Keratinocyte (primary cell): Measurements from ENCODE around the gene LTN1. TPM values are rescaled to one million over a fixed set of nuclear protein-coding genes. Genes with fewer than 3 reads are reported as not detected.
"Not testable (repeated sequence)": the region's sequence is repeated elsewhere in the genome, so short reads cannot be mapped to it uniquely, and the experiment has no call there.

ENCODE experiments used
- DNase-seq: peaks from one replicate; pipeline ENCODE4 v3.0.0-alpha.2; 2011; ENCODE audit warnings: low read depth, missing footprints, low spot score
- FAIRE-seq: peaks from 2 replicates; lab custom pipeline; 2011; peaks lifted over from hg19 to GRCh38; lab: Jason Lieb, UNC
- H2AFZ ChIP-seq: 2 replicates; pipeline ENCODE4 v1.6.0; 2012; ENCODE audit warnings: low read length, control low read depth, inconsistent platforms; ENCODE audit not compliant: control insufficient read depth
- H3K27ac ChIP-seq: 2 replicates; pipeline ENCODE4 v1.5.1; 2011; ENCODE audit warnings: low read length; ENCODE audit not compliant: control insufficient read depth, insufficient read depth
- H3K27me3 ChIP-seq: 3 replicates; pipeline ENCODE4 v1.6.0; 2011; ENCODE audit warnings: low read length; ENCODE audit not compliant: control insufficient read depth, insufficient read depth; ENCODE audit errors: extremely low read depth
- H3K36me3 ChIP-seq, 2 experiments: 2 replicates in 1 of 2; 3 replicates in 1 of 2; pipeline ENCODE4 v1.5.1; 2011; ENCODE audit warnings: low read length in 2 of 2, mild to moderate bottlenecking in 1 of 2; ENCODE audit not compliant: control insufficient read depth in 2 of 2, insufficient read depth in 2 of 2; ENCODE audit errors: extremely low read depth in 1 of 2
- H3K4me1 ChIP-seq: 3 replicates; pipeline ENCODE4 v1.5.1; 2011; ENCODE audit warnings: low read length; ENCODE audit not compliant: control insufficient read depth, insufficient read depth; ENCODE audit errors: extremely low read depth
- H3K4me2 ChIP-seq: 3 replicates; pipeline ENCODE4 v1.6.0; 2011; ENCODE audit warnings: low read depth, low read length; ENCODE audit not compliant: control insufficient read depth, insufficient read depth; ENCODE audit errors: extremely low read depth
- H3K4me3 ChIP-seq, 3 experiments: fragments of 200-600 bp in 1 of 3; sonication (generic) in 1 of 3; 2 replicates in 2 of 3; 3 replicates in 1 of 3; pipeline ENCODE4 v1.5.1; 2011 to 2016; ENCODE audit warnings: low read length in 3 of 3, mild to moderate bottlenecking in 3 of 3, control low read depth in 2 of 3, inconsistent platforms in 1 of 3, low read depth in 1 of 3, mixed read lengths in 1 of 3, mixed run types in 1 of 3, moderate library complexity in 1 of 3; ENCODE audit not compliant: control insufficient read depth in 2 of 3, insufficient read depth in 2 of 3; ENCODE audit errors: extremely low read depth in 1 of 3
- H3K79me2 ChIP-seq: 2 replicates; pipeline ENCODE4 v1.6.0; 2012; ENCODE audit warnings: low read length; ENCODE audit not compliant: control insufficient read depth, insufficient read depth
- H3K9ac ChIP-seq: 3 replicates; pipeline ENCODE4 v1.6.0; 2011; ENCODE audit warnings: low read length; ENCODE audit not compliant: control insufficient read depth, insufficient read depth; ENCODE audit errors: extremely low read depth
- H3K9me1 ChIP-seq: 3 replicates; pipeline ENCODE4 v1.6.0; 2011; ENCODE audit warnings: low read length; ENCODE audit not compliant: control insufficient read depth, insufficient read depth; ENCODE audit errors: extremely low read depth
- H3K9me3 ChIP-seq: 2 replicates; pipeline ENCODE4 v1.5.1; 2012; ENCODE audit warnings: low read depth, low read length; ENCODE audit not compliant: control insufficient read depth
- H4K20me1 ChIP-seq: 3 replicates; pipeline ENCODE4 v1.6.0; 2011; ENCODE audit warnings: low read length; ENCODE audit not compliant: control insufficient read depth, insufficient read depth; ENCODE audit errors: extremely low read depth
- CTCF ChIP-seq, 3 experiments: IDR thresholded peaks in 1 of 3; conservative IDR thresholded peaks in 1 of 3; optimal IDR thresholded peaks in 1 of 3; 2 replicates in 2 of 3; 3 replicates in 1 of 3; pipeline versions ENCODE3 to v1.5.1; 2011; ENCODE audit warnings: low read length in 3 of 3, mild to moderate bottlenecking in 3 of 3, moderate library complexity in 2 of 3, control low read depth in 1 of 3, inconsistent platforms in 1 of 3; ENCODE audit not compliant: insufficient read depth in 2 of 3; ENCODE audit errors: extremely low read depth in 1 of 3
- EZH2 ChIP-seq: IDR thresholded peaks from one replicate; pipeline ENCODE4 v1.6.1; 2012; ENCODE audit warnings: inconsistent platforms, mild to moderate bottlenecking, low read length, moderate library complexity
- dilution Hi-C: fragments of 300-500 bp; cut with MboI; formaldehyde crosslinking; loops from one replicate; pipeline ENCODE4 v1.7.0; 2020; ENCODE audit warnings: low sequenced_read_pairs; ENCODE audit not compliant: extremely low pct_ligation_motif_present
- polyA plus RNA-seq, 5 experiments: library from polyadenylated mRNA; depleted of rRNA in 3 of 5; stranded (reverse) in 3 of 5; stranded (forward) in 1 of 5; unstranded in 1 of 5; fragments of >200 nt; gene quantifications; 1 replicate in 1 of 5; 2 replicates in 3 of 5; 3 replicates in 1 of 5; pipeline versions ENCODE4 v1.2.1 to v1.2.3, GENCODE V29; 2011 to 2012; ENCODE audit warnings: missing spikeins in 2 of 5, low read depth in 1 of 5, low replicate concordance in 1 of 5

LTN1 gene
- polyA plus RNA-seq, 1 donor (not counting 4 experiments of a cell fraction or from before 2014, with no cell fraction given) = 15.8 TPM

DNA sequence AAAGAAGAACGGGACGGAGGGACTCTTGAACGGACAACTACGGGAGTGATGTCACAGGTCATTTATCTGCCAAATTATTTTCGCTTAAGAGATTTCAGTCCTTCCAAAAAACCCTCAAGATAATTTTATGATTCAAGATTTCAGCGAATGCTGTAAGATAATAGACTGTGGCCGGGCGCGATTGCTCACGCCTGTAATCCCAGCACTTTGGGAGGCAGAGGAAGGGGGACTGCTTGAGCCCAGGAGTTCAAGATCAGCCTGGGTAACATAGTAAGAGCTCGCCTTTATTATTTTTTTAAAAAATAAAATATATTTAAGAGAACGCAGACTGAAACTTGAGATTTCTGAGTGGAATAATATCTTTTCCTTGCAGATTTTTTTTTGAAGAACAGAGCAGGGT is 25.9 kb upstream of the LTN1 start:
- no peaks in the 10 kb centered on the region for H4K20me1 ChIP-seq
- peaks cover 21% of the 10 kb centered on the region for H3K79me2 ChIP-seq
- DNase-seq (no peak), FAIRE-seq (no peak)
- H3K27me3 ChIP-seq = no peaks in the 10 kb centered on the region
- peaks cover 0 to 1% of the 10 kb centered on the region in 2 experiments for H3K36me3 ChIP-seq
- dilution Hi-C loops = no loop called here
- H2AFZ ChIP-seq = peak overlapping the region; percentile 96
- peak overlapping the region; percentile 84 to 91 (median 90) for H3K4me3 ChIP-seq
- peak overlapping the region; percentile 95 for H3K9ac ChIP-seq
- H3K4me1 ChIP-seq = peaks cover 11% of the 10 kb centered on the region
- peak overlapping the region; percentile 93 for H3K27ac ChIP-seq
- TF ChIP-seq EZH2 = no peak
- no peaks in the 10 kb centered on the region for H3K9me3 ChIP-seq
- H3K9me1 ChIP-seq = no peaks in the 10 kb centered on the region
- peak overlapping the region; percentile 90 for H3K4me2 ChIP-seq

DNA sequence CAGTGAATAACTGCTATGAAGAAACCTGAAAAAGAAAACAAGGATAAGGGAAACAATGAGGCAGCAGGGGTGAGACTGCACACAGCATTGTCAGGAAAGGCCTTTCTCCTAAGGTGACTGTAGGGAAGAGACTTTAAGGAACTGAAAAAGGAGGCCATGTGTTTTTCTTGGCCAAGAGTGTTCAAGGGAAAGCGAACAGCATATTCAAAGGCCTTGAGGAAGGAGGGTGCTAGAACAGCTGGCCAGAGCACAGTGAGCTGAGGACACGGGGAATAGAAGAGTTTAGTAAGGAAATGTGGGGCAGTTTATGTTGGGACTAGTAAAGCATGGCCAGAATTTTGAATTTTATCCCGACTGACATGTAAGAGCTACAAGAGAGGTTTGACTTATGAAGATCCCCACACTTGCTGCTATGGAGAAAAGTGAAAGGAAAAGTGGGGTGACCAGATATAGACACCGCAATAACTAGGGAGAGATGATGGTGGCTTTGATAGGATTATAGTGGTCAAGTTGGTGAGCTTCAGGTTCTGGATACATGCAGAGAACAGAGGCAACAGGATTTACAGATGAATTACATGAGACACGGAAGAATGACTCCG is 25.1 kb upstream of the LTN1 start:
- no peaks in the 10 kb centered on the region for H3K27me3 ChIP-seq
- H3K9ac ChIP-seq = peak overlapping the region; percentile 95
- no peaks in the 10 kb centered on the region for H4K20me1 ChIP-seq
- peaks cover 21% of the 10 kb centered on the region for H3K79me2 ChIP-seq
- TF ChIP-seq CTCF (optimal IDR thresholded peaks at IDR 0.05 in 1 of 3, IDR thresholded peaks at IDR 0.05 in 1 of 3, conservative IDR thresholded peaks at IDR 0.05 in 1 of 3; ENCODE audit: extremely low read depth in 1 of 3, insufficient read depth in 2 of 3, low read length in 3 of 3) (no peak), EZH2 (no peak)
- H3K36me3 ChIP-seq = peaks cover 0 to 1% of the 10 kb centered on the region in 2 experiments
- peaks cover 11% of the 10 kb centered on the region for H3K4me1 ChIP-seq
- H3K4me2 ChIP-seq = peak overlapping the region; percentile 90
- H3K27ac ChIP-seq = peak overlapping the region; percentile 93
- no peaks in the 10 kb centered on the region for H3K9me3 ChIP-seq
- FAIRE-seq (no peak), DNase-seq (no peak)
- dilution Hi-C loops = no loop called here
- H2AFZ ChIP-seq = no peak overlapping the region
- no peaks in the 10 kb centered on the region for H3K9me1 ChIP-seq
- peak overlapping the region; percentile 84 to 91 (median 90) for H3K4me3 ChIP-seq

DNA sequence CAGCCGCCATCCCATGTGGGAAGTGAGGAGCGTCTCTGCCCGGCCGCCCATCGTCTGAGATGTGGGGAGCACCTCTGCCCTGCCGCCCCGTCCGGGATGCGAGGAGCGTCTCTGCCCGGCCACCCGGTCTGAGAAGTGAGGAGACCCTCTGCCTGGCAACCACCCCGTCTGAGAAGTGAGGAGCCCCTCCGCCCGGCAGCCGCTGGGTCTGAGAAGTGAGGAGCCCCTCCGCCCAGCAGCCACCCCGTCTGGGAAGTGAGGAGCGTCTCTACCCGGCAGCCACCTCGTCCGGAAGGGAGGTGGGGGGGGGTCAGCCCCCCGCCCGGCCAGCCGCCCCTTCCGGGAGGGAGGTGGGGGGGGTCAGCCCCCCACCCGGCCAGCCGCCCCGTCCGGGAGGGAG is 18.6 kb upstream of the LTN1 start:
- H3K4me2 ChIP-seq, FAIRE-seq, dilution Hi-C loops: not testable (repeated sequence)

More for the DNA sequence above, 18.6 kb upstream of the LTN1 start:
- H3K79me2 ChIP-seq, H3K27me3 ChIP-seq, DNase-seq, H3K9me1 ChIP-seq, H4K20me1 ChIP-seq, H3K27ac ChIP-seq, H3K9ac ChIP-seq, H3K36me3 ChIP-seq, H2AFZ ChIP-seq, H3K4me1 ChIP-seq, H3K9me3 ChIP-seq, H3K4me3 ChIP-seq: not testable (repeated sequence)
